ENCODE results near the gene TXNDC2.

DNA sequence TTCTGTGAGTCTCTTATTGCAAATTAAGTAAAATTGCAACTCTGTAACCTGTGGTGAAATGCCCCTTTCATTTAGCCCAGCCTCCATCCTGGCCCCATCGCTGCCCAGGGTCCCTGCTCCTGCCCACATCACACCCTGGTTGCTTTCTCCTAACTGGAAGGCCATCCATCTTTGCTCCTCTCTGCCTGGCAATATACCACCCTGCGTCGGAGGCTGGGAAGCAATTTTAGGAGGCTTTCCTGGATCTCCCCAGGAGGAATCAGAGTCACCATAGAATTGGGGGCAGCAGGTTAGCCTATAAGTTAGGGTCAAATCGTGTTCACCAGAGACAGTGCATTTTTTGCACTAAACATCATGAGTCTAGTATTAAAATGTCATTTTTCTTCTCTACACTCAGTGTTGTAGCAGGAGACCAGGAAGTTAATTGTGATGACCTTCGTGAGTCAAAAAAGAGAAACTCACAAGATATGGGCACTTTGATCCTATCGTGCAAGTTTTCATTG is 14.5 kb upstream of the TXNDC2 start:
- TF ChIP-seq POLR2A (IDR thresholded peaks at IDR 0.05), result no peak
- TF ChIP-seq, protein P1, sequence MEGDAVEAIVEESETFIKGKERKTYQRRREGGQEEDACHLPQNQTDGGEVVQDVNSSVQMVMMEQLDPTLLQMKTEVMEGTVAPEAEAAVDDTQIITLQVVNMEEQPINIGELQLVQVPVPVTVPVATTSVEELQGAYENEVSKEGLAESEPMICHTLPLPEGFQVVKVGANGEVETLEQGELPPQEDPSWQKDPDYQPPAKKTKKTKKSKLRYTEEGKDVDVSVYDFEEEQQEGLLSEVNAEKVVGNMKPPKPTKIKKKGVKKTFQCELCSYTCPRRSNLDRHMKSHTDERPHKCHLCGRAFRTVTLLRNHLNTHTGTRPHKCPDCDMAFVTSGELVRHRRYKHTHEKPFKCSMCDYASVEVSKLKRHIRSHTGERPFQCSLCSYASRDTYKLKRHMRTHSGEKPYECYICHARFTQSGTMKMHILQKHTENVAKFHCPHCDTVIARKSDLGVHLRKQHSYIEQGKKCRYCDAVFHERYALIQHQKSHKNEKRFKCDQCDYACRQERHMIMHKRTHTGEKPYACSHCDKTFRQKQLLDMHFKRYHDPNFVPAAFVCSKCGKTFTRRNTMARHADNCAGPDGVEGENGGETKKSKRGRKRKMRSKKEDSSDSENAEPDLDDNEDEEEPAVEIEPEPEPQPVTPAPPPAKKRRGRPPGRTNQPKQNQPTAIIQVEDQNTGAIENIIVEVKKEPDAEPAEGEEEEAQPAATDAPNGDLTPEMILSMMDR (IDR thresholded peaks at IDR 0.05), result no peak

Measured in prostate gland (tissue), 2 donors.